NB4 (cell line): ENCODE data around the gene ALPP.

ENCODE experiments used
- POLR2A ChIP-seq: IDR thresholded peaks from 2 replicates; pipeline ENCODE4 v1.6.1; 2011; ENCODE audit warnings: mild to moderate bottlenecking; ENCODE audit not compliant: insufficient read length; ENCODE audit errors: extremely low read depth
- TF ChIP-seq, protein P1 (sequence below): IDR thresholded peaks from one replicate; pipeline ENCODE4 v1.5.1; 2012; ENCODE audit warnings: low read depth, low read length

DNA sequence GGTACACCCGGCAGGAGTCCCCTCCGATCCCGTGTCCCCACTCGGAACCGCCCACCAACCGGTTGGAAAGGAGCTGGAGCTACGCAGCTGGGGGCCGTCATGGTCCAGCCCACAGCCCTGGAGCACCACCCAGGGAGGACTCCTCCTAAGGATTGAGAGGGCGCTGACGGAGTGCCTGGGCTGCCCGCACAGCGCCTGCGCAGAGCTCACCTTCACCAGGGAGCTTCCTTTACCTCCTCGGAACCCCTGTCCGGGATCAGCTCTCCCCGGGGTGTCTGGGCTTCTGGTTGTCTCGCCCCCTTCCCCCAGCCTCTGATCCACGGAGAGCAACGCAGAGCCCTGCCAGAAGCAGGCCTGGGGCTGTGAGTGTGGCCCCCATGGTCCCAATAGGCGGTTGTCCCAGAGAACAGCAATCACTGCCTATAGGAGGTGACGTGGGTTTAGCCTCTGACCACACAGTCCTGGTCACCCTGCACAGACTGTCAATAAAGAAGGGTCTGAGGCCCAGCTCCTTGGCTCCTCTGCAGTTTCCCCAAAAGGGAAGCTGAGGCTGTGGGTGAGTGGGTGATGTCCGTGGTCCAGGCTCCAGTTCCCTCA is 42.7 kb downstream of the ALPP start:
- TF ChIP-seq, protein P1, sequence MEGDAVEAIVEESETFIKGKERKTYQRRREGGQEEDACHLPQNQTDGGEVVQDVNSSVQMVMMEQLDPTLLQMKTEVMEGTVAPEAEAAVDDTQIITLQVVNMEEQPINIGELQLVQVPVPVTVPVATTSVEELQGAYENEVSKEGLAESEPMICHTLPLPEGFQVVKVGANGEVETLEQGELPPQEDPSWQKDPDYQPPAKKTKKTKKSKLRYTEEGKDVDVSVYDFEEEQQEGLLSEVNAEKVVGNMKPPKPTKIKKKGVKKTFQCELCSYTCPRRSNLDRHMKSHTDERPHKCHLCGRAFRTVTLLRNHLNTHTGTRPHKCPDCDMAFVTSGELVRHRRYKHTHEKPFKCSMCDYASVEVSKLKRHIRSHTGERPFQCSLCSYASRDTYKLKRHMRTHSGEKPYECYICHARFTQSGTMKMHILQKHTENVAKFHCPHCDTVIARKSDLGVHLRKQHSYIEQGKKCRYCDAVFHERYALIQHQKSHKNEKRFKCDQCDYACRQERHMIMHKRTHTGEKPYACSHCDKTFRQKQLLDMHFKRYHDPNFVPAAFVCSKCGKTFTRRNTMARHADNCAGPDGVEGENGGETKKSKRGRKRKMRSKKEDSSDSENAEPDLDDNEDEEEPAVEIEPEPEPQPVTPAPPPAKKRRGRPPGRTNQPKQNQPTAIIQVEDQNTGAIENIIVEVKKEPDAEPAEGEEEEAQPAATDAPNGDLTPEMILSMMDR, result no peak
- no peak for TF ChIP-seq POLR2A
